SK-N-MC (cell line): ENCODE data around the gene MS4A18.

Experiments
- EZH2 ChIP-seq: fragments of 200-600 bp; sonication (generic); IDR thresholded peaks from one replicate; pipeline ENCODE4 v1.6.1; 2017; ENCODE audit warnings: antibody characterized with exemption
- FOXP2 ChIP-seq: optimal IDR thresholded peaks from 2 replicates; pipeline ENCODE3; 2011; ENCODE audit warnings: mild to moderate bottlenecking, moderate library complexity; ENCODE audit not compliant: insufficient read depth; ENCODE audit errors: extremely low read length, control extremely low read depth
- POLR2AphosphoS5 ChIP-seq: IDR thresholded peaks from 2 replicates; pipeline ENCODE4 v1.6.1; 2012; ENCODE audit warnings: mild to moderate bottlenecking, low read depth, low read length, borderline replicate concordance

DNA sequence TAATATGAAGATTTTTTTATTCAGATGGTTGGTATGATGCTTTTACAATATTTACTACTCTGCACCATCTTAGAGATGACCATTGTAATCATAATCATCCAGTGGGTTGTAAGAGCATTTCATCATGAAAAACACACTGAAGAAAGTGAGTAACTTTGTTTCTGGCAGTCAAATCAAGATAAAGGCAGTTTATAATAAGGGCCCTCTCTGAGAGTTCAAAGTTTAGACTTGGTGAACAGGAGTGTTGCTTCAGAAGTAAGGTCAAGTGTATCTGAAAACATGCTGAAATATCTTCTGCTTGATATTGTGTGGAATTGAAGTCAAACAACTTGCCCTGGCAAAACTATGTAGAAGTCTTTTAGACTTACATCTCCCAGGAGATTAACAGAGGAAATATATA lies 44.6 kb upstream of the MS4A18 start:
- TF ChIP-seq FOXP2, result no peak
- no peak for TF ChIP-seq POLR2AphosphoS5
- TF ChIP-seq EZH2, result no peak
